GM10266 (cell line): ENCODE measurements around the gene SFTPA2.
"Not testable (repeated sequence)": the region's sequence is repeated elsewhere in the genome, so short reads cannot be mapped to it uniquely, and the experiment has no call there.

Experiments
- DNase-seq: peaks from one replicate; pipeline ENCODE4 v3.0.0; 2012; ENCODE audit errors: extremely low spot score
- TF ChIP-seq, protein P1 (sequence below): IDR thresholded peaks from 2 replicates; pipeline ENCODE4 v1.5.1; 2012; ENCODE audit warnings: mild to moderate bottlenecking, low read depth; ENCODE audit not compliant: control insufficient read depth, insufficient read depth; ENCODE audit errors: missing control alignments

Gene SFTPA2

DNA sequence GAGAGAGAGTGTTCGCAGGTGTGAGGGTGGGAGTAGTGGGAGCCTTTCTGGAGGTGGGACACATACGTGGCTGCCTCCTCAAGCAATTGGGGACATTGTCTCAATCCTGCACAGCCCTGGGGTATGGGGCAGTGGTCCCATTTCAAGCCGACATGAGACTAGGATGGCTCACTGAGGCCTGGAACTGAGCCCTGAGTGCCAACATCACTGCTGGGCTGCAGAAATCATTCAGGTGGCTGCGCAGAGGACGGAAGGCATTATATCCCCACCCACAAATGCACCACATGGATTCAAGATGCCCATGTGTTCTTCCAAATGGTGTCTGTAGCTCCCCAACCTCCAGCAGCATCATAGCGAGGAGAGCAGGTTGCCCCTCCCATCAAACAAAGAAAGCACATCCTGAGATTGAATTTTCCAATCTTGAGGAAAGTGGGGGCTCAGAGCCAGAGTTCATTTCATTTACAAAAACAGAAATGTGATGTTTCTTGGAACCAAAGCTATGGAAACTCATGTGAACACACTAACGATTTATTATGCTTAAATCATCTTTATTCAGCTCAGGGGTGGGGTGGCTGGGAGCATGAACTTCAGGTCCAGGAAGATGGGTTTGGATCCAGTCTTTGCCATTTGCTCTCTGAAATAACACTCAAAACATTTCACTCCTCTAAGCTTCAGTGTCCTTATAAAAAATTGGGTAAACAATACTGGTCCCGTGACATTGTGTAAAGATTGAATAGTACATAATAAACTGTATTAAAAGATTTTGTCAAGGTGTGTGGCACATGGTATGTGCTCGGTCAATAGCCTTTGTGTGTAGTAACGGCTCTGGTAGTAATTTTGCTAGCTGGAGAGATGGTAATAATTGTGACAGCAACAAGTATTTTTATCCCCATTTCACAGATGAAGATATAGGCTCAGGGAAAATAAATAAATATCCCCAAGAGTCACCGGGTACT is 4.6 kb downstream of the SFTPA2 start:
- TF ChIP-seq, protein P1, sequence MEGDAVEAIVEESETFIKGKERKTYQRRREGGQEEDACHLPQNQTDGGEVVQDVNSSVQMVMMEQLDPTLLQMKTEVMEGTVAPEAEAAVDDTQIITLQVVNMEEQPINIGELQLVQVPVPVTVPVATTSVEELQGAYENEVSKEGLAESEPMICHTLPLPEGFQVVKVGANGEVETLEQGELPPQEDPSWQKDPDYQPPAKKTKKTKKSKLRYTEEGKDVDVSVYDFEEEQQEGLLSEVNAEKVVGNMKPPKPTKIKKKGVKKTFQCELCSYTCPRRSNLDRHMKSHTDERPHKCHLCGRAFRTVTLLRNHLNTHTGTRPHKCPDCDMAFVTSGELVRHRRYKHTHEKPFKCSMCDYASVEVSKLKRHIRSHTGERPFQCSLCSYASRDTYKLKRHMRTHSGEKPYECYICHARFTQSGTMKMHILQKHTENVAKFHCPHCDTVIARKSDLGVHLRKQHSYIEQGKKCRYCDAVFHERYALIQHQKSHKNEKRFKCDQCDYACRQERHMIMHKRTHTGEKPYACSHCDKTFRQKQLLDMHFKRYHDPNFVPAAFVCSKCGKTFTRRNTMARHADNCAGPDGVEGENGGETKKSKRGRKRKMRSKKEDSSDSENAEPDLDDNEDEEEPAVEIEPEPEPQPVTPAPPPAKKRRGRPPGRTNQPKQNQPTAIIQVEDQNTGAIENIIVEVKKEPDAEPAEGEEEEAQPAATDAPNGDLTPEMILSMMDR, result no peak
- DNase-seq, result no peak

DNA sequence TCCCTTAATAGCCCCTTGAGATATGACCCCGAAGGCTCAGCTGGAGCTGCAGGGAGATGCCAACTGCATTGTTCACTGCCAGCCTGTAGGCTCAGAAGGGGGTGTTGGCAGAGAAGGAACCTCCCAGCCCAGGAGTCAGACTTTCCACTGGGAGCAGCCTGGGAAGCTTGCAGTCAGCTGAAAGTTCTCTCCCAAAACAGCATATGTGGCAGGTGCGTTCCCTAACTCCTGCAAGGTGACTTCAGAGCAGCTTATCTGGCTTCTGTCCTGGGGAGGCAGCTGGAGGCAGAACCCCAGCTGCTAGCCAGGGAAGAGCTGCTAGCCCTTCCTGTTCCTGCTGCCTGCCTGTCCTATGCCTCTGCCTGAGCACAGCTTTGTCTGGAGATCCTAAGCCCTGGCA is 8.1 kb downstream of the SFTPA2 start:
- TF ChIP-seq, protein P1, result no peak
- DNase-seq, result no peak

DNA sequence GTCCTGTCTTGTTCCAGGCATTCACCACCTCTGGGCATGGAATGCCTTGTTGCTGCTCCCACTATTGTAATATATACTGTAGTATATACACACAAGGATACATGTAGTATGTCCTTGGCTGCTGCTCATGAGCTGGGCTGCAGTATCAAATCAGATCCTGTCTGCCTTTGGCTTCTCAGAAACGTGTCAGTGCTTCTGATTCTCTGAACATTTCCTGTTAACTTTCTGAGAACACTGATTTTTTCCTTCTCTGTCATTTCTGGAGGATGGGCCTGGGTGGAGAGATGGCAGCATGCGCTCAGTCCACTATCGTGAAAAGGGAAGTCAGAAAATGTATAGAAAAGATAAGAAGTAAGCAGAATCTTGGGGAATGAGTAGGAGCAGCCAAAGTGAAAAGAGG is 12.2 kb downstream of the SFTPA2 start:
- TF ChIP-seq, protein P1, result no peak
- DNase-seq, result no peak

DNA sequence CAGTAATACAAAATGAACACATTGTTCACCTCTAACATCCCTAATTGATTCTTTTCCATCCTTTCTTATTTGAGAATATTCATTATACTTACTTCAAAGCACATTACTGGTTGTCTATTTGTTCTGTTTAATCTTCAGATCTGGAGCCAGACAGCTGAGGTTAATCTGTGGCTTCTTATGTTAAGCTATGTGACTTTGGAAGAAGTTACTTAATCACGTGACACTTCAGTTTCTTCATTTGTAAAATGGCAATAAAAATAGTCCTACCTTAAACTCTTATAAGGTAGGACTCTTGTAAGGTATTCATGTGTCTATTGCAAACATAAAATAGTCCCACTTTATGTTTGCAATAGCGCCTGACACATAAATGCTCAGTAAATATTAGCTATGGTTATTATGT is 13.1 kb downstream of the SFTPA2 start:
- DNase-seq, result not testable (repeated sequence)

DNA sequence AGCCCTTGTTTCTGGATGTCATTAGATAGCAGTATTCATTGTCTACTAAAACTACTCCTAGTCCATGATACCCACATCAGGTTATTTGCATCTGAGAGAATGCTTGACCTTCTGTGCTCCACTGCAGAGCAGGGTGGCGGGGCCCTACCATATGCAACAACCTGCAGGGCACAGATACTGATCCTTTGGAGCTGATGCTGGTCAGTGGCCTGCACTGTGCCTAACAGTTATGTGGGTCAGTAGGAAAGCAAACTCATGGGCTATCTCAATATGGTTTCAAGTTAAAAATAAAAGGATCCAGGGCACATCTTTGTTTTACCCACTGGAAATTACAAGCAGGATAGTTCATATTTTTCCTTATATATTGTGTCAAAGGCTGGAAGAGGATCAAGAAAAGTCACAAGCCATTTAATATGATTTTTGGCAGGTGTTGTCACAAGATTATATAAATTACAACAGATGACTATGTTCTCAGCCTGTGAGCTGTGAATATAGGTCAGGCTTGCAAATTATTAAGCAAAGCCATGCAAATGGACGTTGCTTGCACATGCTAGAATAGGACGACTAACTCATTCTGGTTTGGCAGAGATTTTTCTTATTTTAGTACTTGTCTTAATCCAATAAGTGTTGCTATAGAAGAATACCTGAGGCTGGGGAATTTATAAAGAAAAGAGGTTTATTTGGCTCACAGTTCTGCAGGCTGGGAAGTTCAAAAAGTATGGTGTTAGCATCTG is 15.1 kb downstream of the SFTPA2 start:
- not testable (repeated sequence) for DNase-seq

DNA sequence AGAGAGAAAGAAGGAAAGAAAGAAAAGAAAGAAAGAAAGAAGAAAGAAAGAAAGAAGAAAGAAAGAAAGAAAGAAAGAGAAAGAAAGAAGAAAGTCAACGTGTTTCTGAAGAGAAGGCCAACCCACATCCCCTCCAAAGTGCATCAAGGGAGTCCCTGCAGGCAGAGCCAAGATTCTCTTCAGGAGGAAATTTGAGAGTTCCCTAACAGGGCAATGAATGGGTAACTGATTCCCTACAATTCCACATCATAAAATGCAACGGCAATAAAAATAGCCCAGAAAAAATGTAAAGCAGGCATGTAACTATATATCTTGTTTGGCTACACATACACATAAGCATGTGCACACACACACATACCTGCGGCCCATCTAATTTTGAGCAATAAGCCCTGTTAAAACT is 15.8 kb downstream of the SFTPA2 start:
- not testable (repeated sequence) for DNase-seq

DNA sequence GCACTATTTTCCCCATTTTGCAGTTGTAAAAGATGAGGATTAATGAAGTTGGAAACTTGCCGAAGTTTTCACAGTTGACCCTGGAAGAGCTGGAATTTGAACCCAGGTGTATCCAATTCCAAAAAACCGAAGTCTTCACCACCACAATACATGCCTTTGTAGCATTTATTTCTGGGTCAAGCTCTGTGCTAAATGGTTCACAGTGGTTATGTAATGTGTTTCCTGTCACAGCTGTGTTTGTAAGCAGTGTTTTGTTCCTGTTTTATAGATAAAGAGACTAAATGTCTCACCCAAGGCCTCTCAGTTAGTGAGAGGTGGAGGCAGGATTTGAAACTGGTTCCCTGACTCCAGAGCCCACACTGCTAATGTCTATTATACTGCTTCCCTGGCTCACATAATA is 17.6 kb downstream of the SFTPA2 start:
- no peak for DNase-seq
- TF ChIP-seq, protein P1, result no peak

DNA sequence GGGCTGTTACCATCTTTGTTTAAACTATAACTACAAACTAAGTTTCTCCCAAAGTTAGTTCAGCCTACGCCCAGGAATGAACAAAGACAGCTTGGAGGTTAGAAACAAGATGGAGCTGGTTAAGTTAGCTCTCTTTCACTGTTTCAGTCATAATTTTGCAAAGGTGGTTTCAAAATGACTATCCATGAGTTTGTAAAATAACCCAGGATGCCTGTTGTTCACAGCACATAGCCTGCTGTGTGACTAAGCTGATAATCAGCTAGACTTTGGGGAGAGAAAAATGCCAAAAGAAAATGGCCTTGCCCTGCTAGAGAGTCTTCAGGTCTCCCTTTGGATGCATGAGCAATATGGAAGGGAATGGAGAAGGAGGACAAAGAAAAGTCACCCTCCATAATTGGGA is 19.3 kb downstream of the SFTPA2 start:
- not testable (repeated sequence) for DNase-seq

DNA sequence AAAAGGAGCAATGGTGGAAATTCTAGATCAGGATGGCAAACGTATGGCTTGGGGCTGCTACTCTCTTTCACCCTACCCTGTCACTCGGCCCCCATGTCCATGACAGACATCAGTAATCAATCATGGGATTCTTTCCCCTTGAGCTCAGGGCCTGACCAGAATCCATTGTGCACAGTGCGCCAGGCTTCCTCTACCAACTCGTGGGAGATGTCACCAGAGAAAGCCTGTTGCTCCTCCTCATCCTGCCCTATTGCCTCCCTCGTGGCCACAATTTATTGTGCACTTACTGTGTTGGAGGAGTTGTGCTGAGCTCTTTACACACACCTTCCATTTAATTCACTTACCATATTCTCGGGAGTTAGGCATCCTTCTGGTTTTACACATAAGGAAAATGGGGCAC is 21.9 kb downstream of the SFTPA2 start:
- DNase-seq, result not testable (repeated sequence)

DNA sequence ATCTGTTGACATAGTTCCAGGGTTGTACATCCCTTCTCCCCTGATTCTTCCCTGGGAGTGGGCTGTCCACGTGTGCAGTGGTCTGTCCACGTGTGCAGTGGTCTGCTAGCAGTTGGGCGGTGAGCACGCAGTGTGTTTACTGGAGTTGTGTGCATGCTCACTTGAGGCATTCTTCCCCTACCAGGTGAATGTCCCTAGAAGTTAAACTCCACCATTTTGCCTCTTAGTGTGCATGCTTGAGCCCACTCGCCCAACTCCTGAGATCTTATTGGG is 26.4 kb downstream of the SFTPA2 start:
- DNase-seq, result not testable (repeated sequence)

DNA sequence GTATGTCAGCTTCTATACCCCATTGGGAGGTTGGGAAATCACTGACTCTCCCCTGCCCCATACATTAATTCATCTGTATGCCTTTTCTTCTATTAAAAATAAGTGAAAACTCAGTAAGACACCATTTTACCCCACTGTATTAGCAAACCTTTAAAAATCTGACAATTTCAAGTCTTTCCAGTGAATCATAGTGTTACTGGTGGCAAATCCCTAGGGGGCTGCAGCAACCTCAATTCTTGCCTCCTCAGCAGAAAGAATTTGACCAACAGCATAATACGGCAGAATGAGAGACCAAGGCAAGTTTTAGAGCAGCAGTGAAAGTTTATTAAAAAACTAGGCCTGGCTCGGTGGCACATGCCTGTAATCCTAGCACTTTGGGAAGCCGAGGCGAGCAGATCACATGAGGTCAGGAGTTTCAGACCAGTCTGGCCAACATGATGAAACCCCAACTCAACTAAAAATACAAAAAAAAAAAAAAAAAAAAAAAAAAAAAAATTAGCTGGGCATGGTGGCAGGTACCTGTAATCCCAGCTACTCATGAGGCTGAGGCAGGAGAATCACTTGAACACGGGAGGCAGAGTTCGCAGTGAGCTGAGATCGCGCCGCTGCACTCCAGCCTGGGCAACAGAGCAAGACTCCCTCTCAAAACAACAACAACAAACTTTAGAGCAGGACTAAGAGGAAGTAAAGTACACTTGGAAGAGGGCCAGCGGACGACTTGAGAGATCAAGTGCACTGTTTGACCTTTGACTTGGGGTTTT is 26.9 kb downstream of the SFTPA2 start:
- DNase-seq, result not testable (repeated sequence)

DNA sequence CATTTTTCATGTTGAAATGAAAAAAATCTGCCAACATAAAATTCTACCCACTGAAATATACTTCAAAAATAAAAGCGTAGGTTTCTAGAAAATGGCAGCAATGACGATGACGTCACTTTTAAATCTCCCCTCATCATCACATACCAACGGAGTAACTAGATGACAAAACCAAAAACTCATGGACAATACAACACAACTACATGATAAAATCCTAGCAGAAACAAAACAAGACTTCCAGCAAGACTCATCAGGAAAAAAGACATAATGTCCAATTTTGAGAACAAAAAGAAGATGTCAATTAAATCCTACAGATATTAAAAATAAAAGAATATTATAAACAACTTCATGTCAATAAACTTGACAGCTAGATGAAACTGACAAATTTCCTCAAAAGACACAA is 31.9 kb downstream of the SFTPA2 start:
- not testable (repeated sequence) for DNase-seq

DNA sequence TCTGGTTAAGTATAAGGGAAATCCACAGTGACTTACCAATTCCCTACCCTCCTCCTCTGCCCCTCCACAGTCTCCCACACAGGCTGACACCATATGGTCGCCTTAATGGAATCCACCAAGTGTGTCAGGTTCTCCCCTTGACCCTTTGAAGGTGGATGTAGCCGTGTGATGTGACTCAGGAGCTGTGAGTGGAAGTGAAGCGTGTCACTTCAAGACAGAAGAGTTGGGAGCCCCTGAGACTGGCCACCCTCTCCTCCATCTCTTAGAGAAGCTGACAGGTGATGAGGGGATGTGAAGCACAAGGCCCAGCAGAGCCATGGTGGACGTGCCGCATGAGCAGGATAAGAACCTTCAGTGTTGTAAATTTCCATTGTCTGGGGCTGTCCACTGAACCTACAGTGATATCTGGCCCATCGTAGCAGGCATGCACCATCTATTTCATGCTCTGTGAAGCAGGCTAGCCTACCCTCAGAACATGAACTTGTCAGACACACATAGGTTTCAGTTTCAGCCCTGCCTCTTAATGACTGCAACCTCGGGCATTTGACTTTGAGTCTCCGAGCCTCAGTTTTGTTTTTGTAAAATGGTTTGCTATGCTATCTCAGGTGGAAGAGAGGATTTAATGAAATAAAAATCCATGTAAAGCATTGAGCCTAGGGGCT is 35.0 kb downstream of the SFTPA2 start:
- not testable (repeated sequence) for DNase-seq

DNA sequence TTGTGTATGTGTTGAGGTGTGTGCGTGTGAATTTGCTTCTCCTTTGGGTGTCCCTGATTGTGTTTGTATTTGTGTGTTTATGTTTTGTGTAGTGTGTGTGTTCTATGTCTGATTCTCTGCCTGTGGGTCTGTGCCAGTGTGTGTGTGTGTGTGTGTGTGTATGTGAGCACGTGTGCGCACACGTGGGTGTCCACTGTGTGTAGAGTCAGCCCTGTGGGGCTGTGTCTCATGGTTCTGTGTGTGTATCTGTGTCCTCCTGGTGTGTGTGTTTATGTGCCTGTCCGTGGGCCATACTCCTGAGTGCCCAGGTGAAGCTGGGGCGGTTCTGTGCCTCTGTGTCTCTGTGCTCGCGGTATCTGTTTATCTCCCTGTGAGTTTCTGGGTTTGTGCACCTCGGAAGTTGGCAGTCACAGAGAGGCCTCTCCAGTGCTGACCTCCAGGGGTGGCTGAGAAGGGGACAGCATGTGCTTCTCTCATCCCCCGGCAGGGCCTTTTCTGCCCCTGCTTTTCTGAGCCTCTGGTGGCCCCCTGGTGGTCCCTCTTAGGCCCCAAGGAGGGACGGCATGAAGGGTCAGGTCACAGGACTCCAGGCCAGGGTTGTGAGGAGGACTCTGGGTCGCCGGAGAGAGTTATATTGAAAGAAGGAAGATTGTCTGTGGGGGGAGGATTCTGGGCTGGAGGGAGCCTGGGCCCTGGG is 36.9 kb downstream of the SFTPA2 start:
- not testable (repeated sequence) for DNase-seq
